HepG2 (cell line): Measurements from ENCODE around the gene TMEM134.

Experiments
- JUNB ChIP-seq: sonication (generic); formaldehyde crosslinking; IDR thresholded peaks from 2 replicates; pipeline ENCODE4 v1.8.0; 2022; ENCODE audit warnings: missing genetic modification reagents, mild to moderate bottlenecking, borderline replicate concordance
- PAX8 ChIP-seq: sonication (generic); formaldehyde crosslinking; IDR thresholded peaks from 2 replicates; pipeline ENCODE4 v1.8.0; 2022; ENCODE audit warnings: mild to moderate bottlenecking, missing genetic modification reagents, borderline replicate concordance
- SAFB2 ChIP-seq: sonication (generic); formaldehyde crosslinking; IDR thresholded peaks from 2 replicates; pipeline ENCODE4 v1.5.1; 2020; ENCODE audit warnings: missing genetic modification reagents, low read depth, mild to moderate bottlenecking, borderline replicate concordance
- TAF1 ChIP-seq: sonication (generic); formaldehyde crosslinking; IDR thresholded peaks from 2 replicates; pipeline ENCODE4 v1.4.0; 2020; ENCODE audit warnings: missing genetic modification reagents
- TEAD2 ChIP-seq: sonication (generic); formaldehyde crosslinking; IDR thresholded peaks from 2 replicates; pipeline ENCODE4 v1.9.0; 2021; ENCODE audit warnings: missing genetic modification reagents
- ZIK1 ChIP-seq: sonication (generic); formaldehyde crosslinking; IDR thresholded peaks from 2 replicates; pipeline ENCODE4 v1.5.0; 2020; ENCODE audit warnings: mild to moderate bottlenecking, low read depth, missing genetic modification reagents, borderline replicate concordance
- TF ChIP-seq, protein P1 (sequence below): sonication (generic); formaldehyde crosslinking; IDR thresholded peaks from 2 replicates; pipeline ENCODE4 v1.4.0; 2020; ENCODE audit warnings: missing genetic modification reagents, borderline replicate concordance

DNA sequence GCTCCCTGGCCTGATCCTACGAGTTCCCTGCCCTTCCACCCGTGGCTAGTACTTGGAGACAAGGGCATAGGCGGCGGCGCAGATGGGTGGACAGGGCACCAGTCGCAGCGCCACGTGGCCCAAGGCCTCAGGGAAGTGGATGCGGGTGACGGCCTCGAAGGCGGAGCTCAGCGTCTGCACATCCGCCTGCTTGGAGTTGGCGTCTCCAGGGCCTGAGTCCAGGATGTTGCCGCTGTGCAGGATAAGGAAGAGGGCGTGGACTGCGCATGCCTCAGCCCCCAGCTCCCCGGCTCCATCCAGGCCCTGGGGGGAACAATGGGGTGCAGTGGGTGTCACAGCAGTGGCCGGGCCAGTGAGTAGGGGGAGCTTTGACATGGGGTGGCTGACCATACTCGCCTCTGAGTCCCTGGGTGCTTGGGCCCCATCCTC lies 29.5 kb upstream of the TMEM134 start:
- no peak for TF ChIP-seq PAX8
- TF ChIP-seq TAF1 = no peak
- TF ChIP-seq, protein P1, sequence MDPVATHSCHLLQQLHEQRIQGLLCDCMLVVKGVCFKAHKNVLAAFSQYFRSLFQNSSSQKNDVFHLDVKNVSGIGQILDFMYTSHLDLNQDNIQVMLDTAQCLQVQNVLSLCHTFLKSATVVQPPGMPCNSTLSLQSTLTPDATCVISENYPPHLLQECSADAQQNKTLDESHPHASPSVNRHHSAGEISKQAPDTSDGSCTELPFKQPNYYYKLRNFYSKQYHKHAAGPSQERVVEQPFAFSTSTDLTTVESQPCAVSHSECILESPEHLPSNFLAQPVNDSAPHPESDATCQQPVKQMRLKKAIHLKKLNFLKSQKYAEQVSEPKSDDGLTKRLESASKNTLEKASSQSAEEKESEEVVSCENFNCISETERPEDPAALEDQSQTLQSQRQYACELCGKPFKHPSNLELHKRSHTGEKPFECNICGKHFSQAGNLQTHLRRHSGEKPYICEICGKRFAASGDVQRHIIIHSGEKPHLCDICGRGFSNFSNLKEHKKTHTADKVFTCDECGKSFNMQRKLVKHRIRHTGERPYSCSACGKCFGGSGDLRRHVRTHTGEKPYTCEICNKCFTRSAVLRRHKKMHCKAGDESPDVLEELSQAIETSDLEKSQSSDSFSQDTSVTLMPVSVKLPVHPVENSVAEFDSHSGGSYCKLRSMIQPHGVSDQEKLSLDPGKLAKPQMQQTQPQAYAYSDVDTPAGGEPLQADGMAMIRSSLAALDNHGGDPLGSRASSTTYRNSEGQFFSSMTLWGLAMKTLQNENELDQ (CRISPR knock-in tag) = no peak
- TF ChIP-seq JUNB (CRISPR knock-in tag) = no peak
- TF ChIP-seq SAFB2 = no peak
- TF ChIP-seq ZIK1 = no peak
- TF ChIP-seq TEAD2 (CRISPR knock-in tag) = no peak
